ENCODE measurements around the gene APBA2.

APBA2 gene

DNA sequence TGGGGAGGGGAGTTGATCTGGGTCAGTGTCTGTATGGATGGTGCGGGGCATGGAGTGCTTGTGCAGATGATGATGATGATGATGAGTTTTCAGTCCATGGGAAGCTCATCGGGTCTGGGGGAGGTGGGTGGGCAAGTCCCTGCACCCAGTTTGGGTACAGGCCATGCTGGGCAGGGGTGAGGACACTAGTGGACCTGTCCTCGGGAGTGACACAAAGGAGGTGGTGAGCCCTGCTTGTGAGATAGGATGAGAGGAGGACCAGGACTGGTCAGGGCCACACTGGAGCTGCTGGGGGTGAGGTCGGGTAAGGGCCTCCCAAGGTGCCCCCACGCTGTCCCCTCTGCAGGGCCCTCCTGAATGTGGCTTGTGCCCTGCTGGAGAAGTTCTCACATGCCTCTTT, 177.9 kb downstream of the APBA2 start:
- Histone ChIP-seq H3K27me3 (ENCODE audit: low read depth, low read length) (no peaks in the 10 kb centered on the region), H3K4me3 (ENCODE audit: low read depth in 1 of 2, low read length in 2 of 2) (no peak overlapping the region), H3K9me3 (ENCODE audit: control insufficient read depth in 1 of 2, low read length in 2 of 2) (no peaks in the 10 kb centered on the region), H3K27ac (ENCODE audit: low read length) (no peak overlapping the region), H3K4me1 (ENCODE audit: control insufficient read depth in 1 of 2, insufficient read depth in 2 of 2, low read length in 2 of 2) (no peaks in the 10 kb centered on the region), H3K36me3 (ENCODE audit: control insufficient read depth in 1 of 2, insufficient read depth in 2 of 2, low read length in 2 of 2) (no peaks in the 10 kb centered on the region)

DNA sequence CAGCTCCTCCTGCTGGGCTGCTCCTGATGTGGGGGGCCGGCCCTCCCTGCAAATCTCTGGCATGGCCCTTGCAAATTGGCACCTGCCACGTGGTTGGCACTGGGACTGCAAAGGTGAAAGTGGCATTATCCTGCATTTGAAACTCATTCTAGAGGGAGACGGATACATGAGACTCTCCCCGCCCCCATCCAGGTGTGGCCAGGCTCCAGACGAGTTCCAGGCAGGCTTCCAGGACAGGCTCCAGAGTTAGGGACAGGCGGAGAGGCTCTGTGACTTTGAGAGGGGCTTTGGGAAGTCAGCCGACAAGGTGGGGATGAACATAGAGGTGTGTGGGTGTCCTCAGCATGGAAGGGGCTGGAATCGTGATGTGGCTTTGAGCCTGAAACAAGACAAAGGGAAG, 178.5 kb downstream of the APBA2 start:
- no peak overlapping the region for H3K4me3 ChIP-seq (ENCODE audit: low read depth in 1 of 2, low read length in 2 of 2)
- no peaks in the 10 kb centered on the region for H3K27me3 ChIP-seq (ENCODE audit: low read depth, low read length)
- H3K9me3 ChIP-seq (ENCODE audit: control insufficient read depth in 1 of 2, low read length in 2 of 2), result no peaks in the 10 kb centered on the region
- no peaks in the 10 kb centered on the region for H3K4me1 ChIP-seq (ENCODE audit: control insufficient read depth in 1 of 2, insufficient read depth in 2 of 2, low read length in 2 of 2)
- H3K36me3 ChIP-seq (ENCODE audit: control insufficient read depth in 1 of 2, insufficient read depth in 2 of 2, low read length in 2 of 2), result no peaks in the 10 kb centered on the region
- H3K27ac ChIP-seq (ENCODE audit: low read length), result no peak overlapping the region

DNA sequence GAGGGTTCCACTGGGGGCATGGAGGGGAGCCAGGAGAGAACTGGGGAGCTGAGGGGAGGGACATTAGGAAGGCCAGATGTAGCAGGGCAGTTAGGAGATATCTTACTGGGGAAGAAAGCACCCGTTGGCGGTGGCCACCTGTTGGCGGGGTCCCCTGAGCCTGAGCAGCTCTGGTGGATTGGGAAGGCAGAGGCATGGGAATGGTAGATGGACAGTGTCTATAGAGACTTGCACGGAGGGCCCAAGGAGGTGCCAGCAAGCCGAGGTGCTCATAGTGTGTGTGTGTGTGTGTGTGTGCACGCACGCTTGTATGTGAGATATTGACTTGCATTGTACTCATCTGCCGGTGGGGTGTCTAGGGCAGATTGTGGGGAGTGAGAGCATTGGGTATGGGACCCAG, 179.0 kb downstream of the APBA2 start:
- no peaks in the 10 kb centered on the region for H3K27me3 ChIP-seq (ENCODE audit: low read depth, low read length)
- no peaks in the 10 kb centered on the region for H3K36me3 ChIP-seq (ENCODE audit: control insufficient read depth in 1 of 2, insufficient read depth in 2 of 2, low read length in 2 of 2)
- no peak overlapping the region for H3K27ac ChIP-seq (ENCODE audit: low read length)
- no peaks in the 10 kb centered on the region for H3K4me1 ChIP-seq (ENCODE audit: control insufficient read depth in 1 of 2, insufficient read depth in 2 of 2, low read length in 2 of 2)
- no peak overlapping the region for H3K4me3 ChIP-seq (ENCODE audit: low read depth in 1 of 2, low read length in 2 of 2)
- H3K9me3 ChIP-seq (ENCODE audit: control insufficient read depth in 1 of 2, low read length in 2 of 2), result peaks cover 0 to 4% of the 10 kb centered on the region in 2 donors

DNA sequence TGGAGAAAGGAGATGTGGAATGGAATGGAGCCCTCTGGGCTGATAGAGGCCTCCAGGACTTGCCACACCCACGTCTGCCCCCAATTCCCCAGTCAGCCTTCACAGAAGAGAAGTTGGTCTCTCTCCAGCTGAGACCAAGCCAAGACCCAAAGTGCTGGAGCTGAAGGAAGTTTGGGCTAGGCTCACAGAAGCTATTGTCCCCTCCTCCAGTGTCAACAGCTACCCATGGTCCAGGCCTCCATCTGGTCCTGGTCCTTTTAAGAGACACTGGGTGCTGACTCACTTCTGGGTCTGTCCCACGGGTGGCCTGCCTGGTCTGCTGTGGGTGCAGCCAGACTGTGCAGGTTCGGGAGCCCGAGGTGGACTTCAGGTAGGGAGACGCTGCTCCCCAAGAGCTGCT, 179.8 kb downstream of the APBA2 start:
- no peak overlapping the region for H3K27ac ChIP-seq (ENCODE audit: low read length)
- H3K4me1 ChIP-seq (ENCODE audit: control insufficient read depth in 1 of 2, insufficient read depth in 2 of 2, low read length in 2 of 2), result no peaks in the 10 kb centered on the region
- H3K27me3 ChIP-seq (ENCODE audit: low read depth, low read length), result no peaks in the 10 kb centered on the region
- H3K9me3 ChIP-seq (ENCODE audit: control insufficient read depth in 1 of 2, low read length in 2 of 2), result peaks cover 0 to 5% of the 10 kb centered on the region in 2 donors
- H3K4me3 ChIP-seq (ENCODE audit: low read depth in 1 of 2, low read length in 2 of 2), result no peak overlapping the region
- H3K36me3 ChIP-seq (ENCODE audit: control insufficient read depth in 1 of 2, insufficient read depth in 2 of 2, low read length in 2 of 2), result no peaks in the 10 kb centered on the region

DNA sequence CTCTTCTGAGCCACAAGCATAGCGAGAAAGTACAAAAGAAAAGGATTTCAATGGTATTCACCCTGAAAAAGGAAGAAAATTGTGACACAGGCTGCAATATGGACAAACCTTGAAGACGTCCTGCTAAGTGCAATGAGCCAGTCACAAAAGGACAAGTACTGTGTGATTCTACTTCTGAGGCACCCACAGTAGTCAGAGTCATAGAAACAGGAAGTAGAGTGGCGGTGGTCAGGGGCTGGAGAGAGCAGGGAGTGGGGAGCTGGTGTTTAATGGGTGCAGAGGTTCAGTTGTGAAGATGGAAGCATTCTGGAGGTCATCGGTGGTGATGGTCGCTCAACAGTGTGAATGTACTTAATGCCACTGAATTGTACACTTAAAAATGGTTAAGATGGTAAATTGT, 180.5 kb downstream of the APBA2 start:
- H3K9me3 ChIP-seq (ENCODE audit: control insufficient read depth in 1 of 2, low read length in 2 of 2), result peaks cover 0 to 5% of the 10 kb centered on the region in 2 donors
- no peak overlapping the region for H3K27ac ChIP-seq (ENCODE audit: low read length)
- H3K27me3 ChIP-seq (ENCODE audit: low read depth, low read length), result no peaks in the 10 kb centered on the region

DNA sequence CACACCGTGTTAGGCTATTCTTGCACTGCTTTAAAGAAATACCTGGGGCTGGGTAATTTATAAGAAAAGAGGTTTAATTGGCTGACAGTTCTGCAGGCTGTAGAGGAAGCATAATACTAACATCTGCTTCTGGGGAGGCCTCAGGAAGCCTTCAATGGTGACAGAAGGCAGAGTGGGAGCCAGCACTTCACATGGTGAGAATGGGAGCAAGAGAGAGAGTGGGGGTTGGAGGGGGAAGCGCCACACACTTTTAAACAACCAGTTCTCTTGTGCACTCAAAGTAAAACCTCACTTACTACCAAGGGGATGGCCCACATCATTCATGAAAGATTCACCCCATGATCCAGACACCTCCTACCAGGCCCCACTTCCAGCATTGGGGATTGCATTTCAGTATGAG, 181.1 kb downstream of the APBA2 start:
- Histone ChIP-seq H3K4me1 (ENCODE audit: control insufficient read depth in 1 of 2, insufficient read depth in 2 of 2, low read length in 2 of 2) (no peaks in the 10 kb centered on the region), H3K9me3 (ENCODE audit: control insufficient read depth in 1 of 2, low read length in 2 of 2) (peaks cover 0 to 5% of the 10 kb centered on the region in 2 donors), H3K27me3 (ENCODE audit: low read depth, low read length) (no peaks in the 10 kb centered on the region), H3K36me3 (ENCODE audit: control insufficient read depth in 1 of 2, insufficient read depth in 2 of 2, low read length in 2 of 2) (no peaks in the 10 kb centered on the region), H3K27ac (ENCODE audit: low read length) (no peak overlapping the region), H3K4me3 (ENCODE audit: low read depth in 1 of 2, low read length in 2 of 2) (no peak overlapping the region)

More for the DNA sequence above, 180.5 kb downstream of the APBA2 start:
- Histone ChIP-seq H3K4me3 (ENCODE audit: low read depth in 1 of 2, low read length in 2 of 2) (no peak overlapping the region), H3K4me1 (ENCODE audit: control insufficient read depth in 1 of 2, insufficient read depth in 2 of 2, low read length in 2 of 2) (no peaks in the 10 kb centered on the region), H3K36me3 (ENCODE audit: control insufficient read depth in 1 of 2, insufficient read depth in 2 of 2, low read length in 2 of 2) (no peaks in the 10 kb centered on the region)

DNA sequence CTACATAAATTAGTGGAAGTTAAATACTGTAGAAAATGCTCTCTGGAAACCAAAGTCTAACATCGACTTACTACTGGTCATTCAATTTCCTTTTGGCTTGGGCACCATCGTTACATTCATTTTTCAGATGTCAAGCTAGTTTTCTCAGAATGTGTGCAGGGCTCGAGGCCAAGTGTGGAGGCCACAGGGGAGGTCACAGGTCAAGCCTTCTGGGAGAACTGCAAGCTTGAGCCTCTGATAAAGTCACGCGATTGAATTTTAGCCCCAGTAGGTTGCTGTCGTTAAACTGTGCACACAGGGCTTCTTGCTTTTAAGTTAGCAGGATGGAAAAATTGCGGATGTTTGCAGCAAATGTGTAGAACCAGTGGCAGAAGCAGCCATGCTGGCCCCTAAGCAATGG, 182.2 kb downstream of the APBA2 start:
- no peaks in the 10 kb centered on the region for H3K4me1 ChIP-seq (ENCODE audit: control insufficient read depth in 1 of 2, insufficient read depth in 2 of 2, low read length in 2 of 2)
- no peak overlapping the region for H3K27ac ChIP-seq (ENCODE audit: low read length)
- H3K4me3 ChIP-seq (ENCODE audit: low read depth in 1 of 2, low read length in 2 of 2), result no peak overlapping the region
- H3K36me3 ChIP-seq (ENCODE audit: control insufficient read depth in 1 of 2, insufficient read depth in 2 of 2, low read length in 2 of 2), result no peaks in the 10 kb centered on the region
- peaks cover 0 to 5% of the 10 kb centered on the region in 2 donors for H3K9me3 ChIP-seq (ENCODE audit: control insufficient read depth in 1 of 2, low read length in 2 of 2)
- no peaks in the 10 kb centered on the region for H3K27me3 ChIP-seq (ENCODE audit: low read depth, low read length)

DNA sequence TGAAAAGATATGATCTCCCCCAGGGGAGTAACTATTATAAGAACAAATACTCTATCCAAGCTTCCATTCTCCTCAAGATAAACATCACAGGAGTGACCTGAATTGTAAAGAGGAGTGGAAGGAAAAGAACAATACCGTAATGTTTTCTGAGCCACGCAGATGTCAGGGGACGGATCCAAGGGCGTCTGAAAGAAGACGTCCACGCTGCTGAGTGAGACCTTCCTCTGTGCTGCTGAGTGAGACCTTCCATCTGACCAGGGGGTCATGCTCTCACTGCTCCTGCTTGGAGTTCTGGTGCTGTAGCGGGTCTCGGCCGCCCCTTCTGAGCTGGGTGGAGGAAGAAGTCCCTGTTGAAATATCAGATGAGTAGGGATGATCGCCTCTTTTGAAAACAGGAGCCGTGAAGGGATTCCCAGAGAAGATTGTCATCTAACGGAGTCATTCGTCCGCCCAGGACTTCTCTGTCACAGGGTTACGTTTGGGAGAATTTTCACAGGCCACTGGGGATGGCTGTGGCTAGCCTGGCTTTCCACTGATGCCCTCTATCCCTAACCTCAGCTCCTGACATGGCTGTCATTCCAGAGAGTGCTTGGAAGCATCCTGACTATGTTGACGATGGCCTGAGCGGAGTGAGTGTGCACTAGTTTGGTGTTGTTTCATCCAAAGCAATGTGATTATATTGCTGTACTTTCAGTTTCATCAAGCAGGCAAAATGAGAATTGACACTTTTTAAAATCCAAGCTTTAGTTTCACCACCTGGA, 184.9 kb downstream of the APBA2 start:
- Histone ChIP-seq H3K27ac (ENCODE audit: low read length) (no peak overlapping the region), H3K27me3 (ENCODE audit: low read depth, low read length) (no peaks in the 10 kb centered on the region), H3K4me3 (ENCODE audit: low read depth in 1 of 2, low read length in 2 of 2) (no peak overlapping the region), H3K9me3 (ENCODE audit: control insufficient read depth in 1 of 2, low read length in 2 of 2) (peaks cover 0 to 5% of the 10 kb centered on the region in 2 donors), H3K36me3 (ENCODE audit: control insufficient read depth in 1 of 2, insufficient read depth in 2 of 2, low read length in 2 of 2) (no peaks in the 10 kb centered on the region), H3K4me1 (ENCODE audit: control insufficient read depth in 1 of 2, insufficient read depth in 2 of 2, low read length in 2 of 2) (no peaks in the 10 kb centered on the region)

DNA sequence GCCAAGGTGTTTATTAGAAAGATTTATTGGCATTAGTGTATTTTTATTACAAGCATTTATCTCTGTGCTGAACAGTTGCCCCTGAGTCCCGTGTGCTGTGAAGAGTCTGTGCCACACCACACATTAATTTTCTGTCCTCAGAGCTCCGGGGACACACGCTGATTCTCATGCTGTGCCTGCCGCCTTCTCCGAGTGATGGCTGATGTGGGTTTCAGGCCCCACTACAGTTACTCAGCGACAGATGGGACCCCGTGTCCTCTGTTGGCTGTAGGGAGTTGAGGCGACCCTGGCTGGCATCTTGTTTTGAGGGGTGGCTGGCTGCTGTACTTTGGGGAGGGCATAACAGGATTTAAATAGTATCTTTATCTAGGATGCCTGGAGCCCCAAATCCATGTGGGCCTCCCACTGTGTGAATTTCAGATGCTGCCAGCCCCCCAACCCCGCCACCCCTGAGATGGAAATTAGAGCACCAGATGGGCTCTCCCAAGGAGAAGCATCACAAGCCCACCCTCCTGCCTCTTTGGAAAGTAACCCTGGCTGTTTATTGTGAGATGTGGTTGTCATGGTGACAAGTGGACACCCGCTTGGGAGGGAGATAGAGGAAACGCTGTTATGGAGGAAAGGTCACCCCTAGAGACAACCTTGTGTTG, 185.6 kb downstream of the APBA2 start:
- no peaks in the 10 kb centered on the region for H3K27me3 ChIP-seq (ENCODE audit: low read depth, low read length)
- no peak overlapping the region for H3K27ac ChIP-seq (ENCODE audit: low read length)
- H3K36me3 ChIP-seq (ENCODE audit: control insufficient read depth in 1 of 2, insufficient read depth in 2 of 2, low read length in 2 of 2), result no peaks in the 10 kb centered on the region
- H3K4me3 ChIP-seq (ENCODE audit: low read depth in 1 of 2, low read length in 2 of 2), result no peak overlapping the region
- H3K4me1 ChIP-seq (ENCODE audit: control insufficient read depth in 1 of 2, insufficient read depth in 2 of 2, low read length in 2 of 2), result no peaks in the 10 kb centered on the region
- peaks cover 0 to 5% of the 10 kb centered on the region in 2 donors for H3K9me3 ChIP-seq (ENCODE audit: control insufficient read depth in 1 of 2, low read length in 2 of 2)

DNA sequence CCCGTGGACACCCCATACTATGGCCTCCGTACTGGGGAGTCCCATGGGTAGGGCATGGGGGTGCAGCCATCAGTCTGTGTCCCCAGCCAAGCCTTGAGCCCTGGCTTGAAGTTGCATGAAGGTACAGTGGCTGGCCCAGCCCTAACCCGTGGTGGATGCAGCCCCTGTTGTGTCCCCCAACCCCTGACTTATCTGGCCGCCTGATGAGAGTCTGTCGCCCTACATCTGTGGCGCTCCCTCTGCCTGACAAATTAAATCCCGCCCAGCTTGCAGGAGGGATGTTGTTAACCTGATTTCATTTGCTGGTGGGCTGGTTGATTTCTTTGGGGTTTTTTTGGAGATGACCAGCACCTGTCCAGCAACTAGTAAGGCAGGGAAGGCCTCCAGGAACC, 186.1 kb downstream of the APBA2 start:
- H3K36me3 ChIP-seq (ENCODE audit: control insufficient read depth in 1 of 2, insufficient read depth in 2 of 2, low read length in 2 of 2), result no peaks in the 10 kb centered on the region
- H3K27ac ChIP-seq (ENCODE audit: low read length), result no peak overlapping the region
- H3K27me3 ChIP-seq (ENCODE audit: low read depth, low read length), result no peaks in the 10 kb centered on the region
- H3K9me3 ChIP-seq (ENCODE audit: control insufficient read depth in 1 of 2, low read length in 2 of 2), result peaks cover 0 to 5% of the 10 kb centered on the region in 2 donors
- no peaks in the 10 kb centered on the region for H3K4me1 ChIP-seq (ENCODE audit: control insufficient read depth in 1 of 2, insufficient read depth in 2 of 2, low read length in 2 of 2)
- H3K4me3 ChIP-seq (ENCODE audit: low read depth in 1 of 2, low read length in 2 of 2), result no peak overlapping the region

DNA sequence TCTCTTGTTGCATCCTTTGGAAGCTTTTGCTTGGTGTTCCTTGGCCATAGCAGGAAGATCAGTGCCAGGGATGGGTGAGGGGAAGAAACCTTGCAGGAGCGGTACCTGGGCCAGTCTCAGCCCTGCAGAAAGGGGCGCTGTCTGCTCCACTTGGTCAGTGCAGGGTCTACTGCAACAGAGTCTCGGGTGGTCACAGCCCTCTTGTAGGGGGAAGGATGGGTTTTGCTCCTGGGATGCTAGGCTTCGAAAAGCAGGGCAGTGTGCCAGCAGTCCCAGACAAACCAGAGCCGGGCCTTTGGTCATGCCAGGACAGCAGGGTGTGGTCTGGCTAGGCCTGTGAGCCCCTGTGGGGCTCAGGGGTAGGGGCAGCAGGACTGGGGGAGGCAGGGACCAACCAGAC, 186.7 kb downstream of the APBA2 start:
- H3K4me3 ChIP-seq (ENCODE audit: low read depth in 1 of 2, low read length in 2 of 2), result no peak overlapping the region
- no peaks in the 10 kb centered on the region for H3K27me3 ChIP-seq (ENCODE audit: low read depth, low read length)
- no peaks in the 10 kb centered on the region for H3K36me3 ChIP-seq (ENCODE audit: control insufficient read depth in 1 of 2, insufficient read depth in 2 of 2, low read length in 2 of 2)
- H3K4me1 ChIP-seq (ENCODE audit: control insufficient read depth in 1 of 2, insufficient read depth in 2 of 2, low read length in 2 of 2), result no peaks in the 10 kb centered on the region
- peaks cover 0 to 5% of the 10 kb centered on the region in 2 donors for H3K9me3 ChIP-seq (ENCODE audit: control insufficient read depth in 1 of 2, low read length in 2 of 2)
- H3K27ac ChIP-seq (ENCODE audit: low read length), result no peak overlapping the region
